ENCODE data around the gene BSPH1.
A peak's percentile ranks its signal among the peaks of the same experiment; 100 is the strongest.

Gene BSPH1

DNA sequence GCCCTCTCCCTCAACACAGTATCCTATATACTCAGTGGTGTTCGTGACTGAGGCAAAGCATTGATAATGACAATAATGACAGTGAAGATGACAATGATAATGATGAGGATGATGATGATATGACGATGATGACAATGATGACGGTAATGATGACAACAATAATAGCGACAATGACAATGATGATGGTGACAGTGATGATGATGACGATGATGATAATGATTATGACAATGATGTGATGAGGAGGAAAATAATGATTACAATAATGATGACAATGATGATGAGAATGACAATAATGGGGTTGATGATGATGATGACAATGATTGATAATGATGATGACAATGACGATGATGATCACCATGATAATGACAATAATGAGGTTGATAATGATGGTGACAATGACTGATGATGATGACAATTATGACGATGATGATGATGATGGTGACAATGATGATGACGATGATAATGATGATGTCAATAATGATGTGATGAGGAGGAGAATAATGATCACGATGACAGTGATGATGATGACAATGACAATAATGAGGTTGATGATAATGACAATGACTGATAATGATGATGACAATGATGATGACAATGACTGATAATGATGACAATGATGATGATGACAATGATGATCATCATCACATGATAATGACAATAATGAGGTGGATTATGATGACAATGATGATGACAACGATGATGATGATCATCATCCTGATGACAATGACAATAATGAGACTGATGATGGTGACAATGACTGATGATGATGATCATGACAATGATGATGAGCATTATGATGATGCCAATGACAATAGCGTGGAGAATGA, 19.2 kb upstream of the BSPH1 start (continued):
- TF ChIP-seq, protein P1, sequence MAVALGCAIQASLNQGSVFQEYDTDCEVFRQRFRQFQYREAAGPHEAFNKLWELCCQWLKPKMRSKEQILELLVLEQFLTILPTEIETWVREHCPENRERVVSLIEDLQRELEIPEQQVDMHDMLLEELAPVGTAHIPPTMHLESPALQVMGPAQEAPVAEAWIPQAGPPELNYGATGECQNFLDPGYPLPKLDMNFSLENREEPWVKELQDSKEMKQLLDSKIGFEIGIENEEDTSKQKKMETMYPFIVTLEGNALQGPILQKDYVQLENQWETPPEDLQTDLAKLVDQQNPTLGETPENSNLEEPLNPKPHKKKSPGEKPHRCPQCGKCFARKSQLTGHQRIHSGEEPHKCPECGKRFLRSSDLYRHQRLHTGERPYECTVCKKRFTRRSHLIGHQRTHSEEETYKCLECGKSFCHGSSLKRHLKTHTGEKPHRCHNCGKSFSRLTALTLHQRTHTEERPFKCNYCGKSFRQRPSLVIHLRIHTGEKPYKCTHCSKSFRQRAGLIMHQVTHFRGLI (tag by site-specific recombination; IDR thresholded peaks at IDR 0.05), result no peak
- TF ChIP-seq ZNF341 (tag by site-specific recombination; IDR thresholded peaks at IDR 0.05; ENCODE audit: low read depth), result no peak
- TF ChIP-seq, protein P2, sequence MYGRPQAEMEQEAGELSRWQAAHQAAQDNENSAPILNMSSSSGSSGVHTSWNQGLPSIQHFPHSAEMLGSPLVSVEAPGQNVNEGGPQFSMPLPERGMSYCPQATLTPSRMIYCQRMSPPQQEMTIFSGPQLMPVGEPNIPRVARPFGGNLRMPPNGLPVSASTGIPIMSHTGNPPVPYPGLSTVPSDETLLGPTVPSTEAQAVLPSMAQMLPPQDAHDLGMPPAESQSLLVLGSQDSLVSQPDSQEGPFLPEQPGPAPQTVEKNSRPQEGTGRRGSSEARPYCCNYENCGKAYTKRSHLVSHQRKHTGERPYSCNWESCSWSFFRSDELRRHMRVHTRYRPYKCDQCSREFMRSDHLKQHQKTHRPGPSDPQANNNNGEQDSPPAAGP (tag by site-specific recombination; IDR thresholded peaks at IDR 0.05), result no peak
- TF ChIP-seq ZNF544 (tag by site-specific recombination; IDR thresholded peaks at IDR 0.05), result no peak; the same call in 1 of the 2 replicates
- TF ChIP-seq, protein P3, sequence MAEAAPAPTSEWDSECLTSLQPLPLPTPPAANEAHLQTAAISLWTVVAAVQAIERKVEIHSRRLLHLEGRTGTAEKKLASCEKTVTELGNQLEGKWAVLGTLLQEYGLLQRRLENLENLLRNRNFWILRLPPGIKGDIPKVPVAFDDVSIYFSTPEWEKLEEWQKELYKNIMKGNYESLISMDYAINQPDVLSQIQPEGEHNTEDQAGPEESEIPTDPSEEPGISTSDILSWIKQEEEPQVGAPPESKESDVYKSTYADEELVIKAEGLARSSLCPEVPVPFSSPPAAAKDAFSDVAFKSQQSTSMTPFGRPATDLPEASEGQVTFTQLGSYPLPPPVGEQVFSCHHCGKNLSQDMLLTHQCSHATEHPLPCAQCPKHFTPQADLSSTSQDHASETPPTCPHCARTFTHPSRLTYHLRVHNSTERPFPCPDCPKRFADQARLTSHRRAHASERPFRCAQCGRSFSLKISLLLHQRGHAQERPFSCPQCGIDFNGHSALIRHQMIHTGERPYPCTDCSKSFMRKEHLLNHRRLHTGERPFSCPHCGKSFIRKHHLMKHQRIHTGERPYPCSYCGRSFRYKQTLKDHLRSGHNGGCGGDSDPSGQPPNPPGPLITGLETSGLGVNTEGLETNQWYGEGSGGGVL (tag by site-specific recombination; IDR thresholded peaks at IDR 0.05), result no peak
- no peak for TF ChIP-seq ZNF560 (tag by site-specific recombination; IDR thresholded peaks at IDR 0.05; ENCODE audit: borderline replicate concordance)
- TF ChIP-seq ZNF561 (tag by site-specific recombination; IDR thresholded peaks at IDR 0.05; ENCODE audit: borderline replicate concordance), result no peak
- 0 out of 2 replicates have a peak, but pooled peaks have one; percentile 46 for TF ChIP-seq ZNF114 (tag by site-specific recombination; IDR thresholded peaks at IDR 0.05)
- no peak for TF ChIP-seq TCF7L2 (IDR thresholded peaks at IDR 0.05; ENCODE audit: borderline replicate concordance, low read depth, low read length)
- TF ChIP-seq ZNF366 (tag by site-specific recombination; conservative IDR thresholded peaks at IDR 0.05), result no peak
- no peak for TF ChIP-seq FEZF1 (tag by site-specific recombination; IDR thresholded peaks at IDR 0.05)
- no peak for TF ChIP-seq SP3 (tag by site-specific recombination; IDR thresholded peaks at IDR 0.05)
- TF ChIP-seq, protein P4, sequence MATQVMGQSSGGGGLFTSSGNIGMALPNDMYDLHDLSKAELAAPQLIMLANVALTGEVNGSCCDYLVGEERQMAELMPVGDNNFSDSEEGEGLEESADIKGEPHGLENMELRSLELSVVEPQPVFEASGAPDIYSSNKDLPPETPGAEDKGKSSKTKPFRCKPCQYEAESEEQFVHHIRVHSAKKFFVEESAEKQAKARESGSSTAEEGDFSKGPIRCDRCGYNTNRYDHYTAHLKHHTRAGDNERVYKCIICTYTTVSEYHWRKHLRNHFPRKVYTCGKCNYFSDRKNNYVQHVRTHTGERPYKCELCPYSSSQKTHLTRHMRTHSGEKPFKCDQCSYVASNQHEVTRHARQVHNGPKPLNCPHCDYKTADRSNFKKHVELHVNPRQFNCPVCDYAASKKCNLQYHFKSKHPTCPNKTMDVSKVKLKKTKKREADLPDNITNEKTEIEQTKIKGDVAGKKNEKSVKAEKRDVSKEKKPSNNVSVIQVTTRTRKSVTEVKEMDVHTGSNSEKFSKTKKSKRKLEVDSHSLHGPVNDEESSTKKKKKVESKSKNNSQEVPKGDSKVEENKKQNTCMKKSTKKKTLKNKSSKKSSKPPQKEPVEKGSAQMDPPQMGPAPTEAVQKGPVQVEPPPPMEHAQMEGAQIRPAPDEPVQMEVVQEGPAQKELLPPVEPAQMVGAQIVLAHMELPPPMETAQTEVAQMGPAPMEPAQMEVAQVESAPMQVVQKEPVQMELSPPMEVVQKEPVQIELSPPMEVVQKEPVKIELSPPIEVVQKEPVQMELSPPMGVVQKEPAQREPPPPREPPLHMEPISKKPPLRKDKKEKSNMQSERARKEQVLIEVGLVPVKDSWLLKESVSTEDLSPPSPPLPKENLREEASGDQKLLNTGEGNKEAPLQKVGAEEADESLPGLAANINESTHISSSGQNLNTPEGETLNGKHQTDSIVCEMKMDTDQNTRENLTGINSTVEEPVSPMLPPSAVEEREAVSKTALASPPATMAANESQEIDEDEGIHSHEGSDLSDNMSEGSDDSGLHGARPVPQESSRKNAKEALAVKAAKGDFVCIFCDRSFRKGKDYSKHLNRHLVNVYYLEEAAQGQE (tag by site-specific recombination; IDR thresholded peaks at IDR 0.05), result no peak
- TF ChIP-seq ZSCAN16 (tag by site-specific recombination; IDR thresholded peaks at IDR 0.05), result no peak
- peak; percentile 69 for TF ChIP-seq ZBTB17 (tag by site-specific recombination; IDR thresholded peaks at IDR 0.05)
- TF ChIP-seq ZNF658 (tag by site-specific recombination; IDR thresholded peaks at IDR 0.05), result peak; percentile 93; the same call in 1 of the 2 replicates
- TF ChIP-seq ZNF239 (tag by site-specific recombination; IDR thresholded peaks at IDR 0.05), result 0 out of 2 replicates have a peak, but pooled peaks have one; percentile 41
- TF ChIP-seq RBAK (tag by site-specific recombination; IDR thresholded peaks at IDR 0.05), result peak; percentile 60
- no peak for TF ChIP-seq ZNF2 (tag by site-specific recombination; IDR thresholded peaks at IDR 0.05)
- no peak for TF ChIP-seq ZNF16 (tag by site-specific recombination; IDR thresholded peaks at IDR 0.05; ENCODE audit: low read depth)
- 0 out of 2 replicates have a peak, but pooled peaks have one; percentile 7 for TF ChIP-seq ZNF248 (tag by site-specific recombination; IDR thresholded peaks at IDR 0.05)
- TF ChIP-seq, protein P5, sequence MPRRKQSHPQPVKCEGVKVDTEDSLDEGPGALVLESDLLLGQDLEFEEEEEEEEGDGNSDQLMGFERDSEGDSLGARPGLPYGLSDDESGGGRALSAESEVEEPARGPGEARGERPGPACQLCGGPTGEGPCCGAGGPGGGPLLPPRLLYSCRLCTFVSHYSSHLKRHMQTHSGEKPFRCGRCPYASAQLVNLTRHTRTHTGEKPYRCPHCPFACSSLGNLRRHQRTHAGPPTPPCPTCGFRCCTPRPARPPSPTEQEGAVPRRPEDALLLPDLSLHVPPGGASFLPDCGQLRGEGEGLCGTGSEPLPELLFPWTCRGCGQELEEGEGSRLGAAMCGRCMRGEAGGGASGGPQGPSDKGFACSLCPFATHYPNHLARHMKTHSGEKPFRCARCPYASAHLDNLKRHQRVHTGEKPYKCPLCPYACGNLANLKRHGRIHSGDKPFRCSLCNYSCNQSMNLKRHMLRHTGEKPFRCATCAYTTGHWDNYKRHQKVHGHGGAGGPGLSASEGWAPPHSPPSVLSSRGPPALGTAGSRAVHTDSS (tag by site-specific recombination; IDR thresholded peaks at IDR 0.05), result peak; percentile 95
- no peak for TF ChIP-seq ZNF555 (tag by site-specific recombination; conservative IDR thresholded peaks at IDR 0.05)
- no peak for TF ChIP-seq ZNF626 (tag by site-specific recombination; IDR thresholded peaks at IDR 0.05)
- no peak for TF ChIP-seq ZSCAN23 (tag by site-specific recombination; IDR thresholded peaks at IDR 0.05)
- TF ChIP-seq ZNF169 (tag by site-specific recombination; IDR thresholded peaks at IDR 0.05), result peak; percentile 82
- TF ChIP-seq ZNF830 (tag by site-specific recombination; IDR thresholded peaks at IDR 0.05; ENCODE audit: low read depth), result no peak
- peak; percentile 74 for TF ChIP-seq ZBTB21 (tag by site-specific recombination; IDR thresholded peaks at IDR 0.05)
- TF ChIP-seq ZNF223 (tag by site-specific recombination; IDR thresholded peaks at IDR 0.05), result no peak
- TF ChIP-seq ZNF146 (tag by site-specific recombination; IDR thresholded peaks at IDR 0.05), result no peak
- TF ChIP-seq ZNF629 (tag by site-specific recombination; IDR thresholded peaks at IDR 0.05), result no peak
- no peak for TF ChIP-seq ZNF707 (tag by site-specific recombination; IDR thresholded peaks at IDR 0.05)
